Activated naive CD8-positive, alpha-beta T cell (primary cell): ENCODE results near the gene ADO.
A peak's percentile ranks its signal among the peaks of the same experiment; 100 is the strongest.
"Not testable (repeated sequence)": the region's sequence is repeated elsewhere in the genome, so short reads cannot be mapped to it uniquely, and the experiment has no call there.

ENCODE experiments used
- H3K27ac Mint-ChIP-seq: one replicate; pipeline ENCODE4 v1.8.0; 2021; ENCODE audit warnings: mixed read lengths
- H3K27me3 Mint-ChIP-seq: one replicate; pipeline ENCODE4 v1.8.0; 2021; ENCODE audit warnings: mixed read lengths
- H3K36me3 Mint-ChIP-seq: one replicate; pipeline ENCODE4 v1.8.0; 2021; ENCODE audit warnings: mixed read lengths
- H3K4me1 Mint-ChIP-seq: one replicate; pipeline ENCODE4 v1.8.0; 2021; ENCODE audit warnings: low read depth, mixed read lengths
- H3K4me3 Mint-ChIP-seq: one replicate; pipeline ENCODE4 v1.8.0; 2021; ENCODE audit warnings: mild to moderate bottlenecking, mixed read lengths
- H3K9me3 Mint-ChIP-seq: one replicate; pipeline ENCODE4 v1.8.0; 2021; ENCODE audit warnings: low read depth, mixed read lengths

The ADO gene

GRCh38 chr10:62779487-62780248 is 24.9 kb upstream of the ADO start:
- H3K27ac Mint-ChIP-seq, result peak overlapping the region; percentile 90
- H3K4me3 Mint-ChIP-seq, result peak overlapping the region; percentile 60
- H3K4me1 Mint-ChIP-seq, result peaks cover 43% of the 10 kb centered on the region
- no peaks in the 10 kb centered on the region for H3K36me3 Mint-ChIP-seq
- H3K9me3 Mint-ChIP-seq, result no peaks in the 10 kb centered on the region
- no peaks in the 10 kb centered on the region for H3K27me3 Mint-ChIP-seq

- H3K27me3 Mint-ChIP-seq, H3K27ac Mint-ChIP-seq, H3K4me3 Mint-ChIP-seq, H3K36me3 Mint-ChIP-seq, H3K9me3 Mint-ChIP-seq: not testable (repeated sequence)
- peaks cover 16% of the 10 kb centered on the region for H3K4me1 Mint-ChIP-seq
Measured at GRCh38 chr10:62784537-62784936, 20.0 kb upstream of the ADO start.

GRCh38 chr10:62788285-62788684 is 16.2 kb upstream of the ADO start:
- H3K27me3 Mint-ChIP-seq, H3K9me3 Mint-ChIP-seq, H3K4me3 Mint-ChIP-seq, H3K4me1 Mint-ChIP-seq, H3K27ac Mint-ChIP-seq, H3K36me3 Mint-ChIP-seq: not testable (repeated sequence)

GRCh38 chr10:62788861-62789467 is 15.6 kb upstream of the ADO start:
- Mint-ChIP-seq H3K4me3 (no peak overlapping the region), H3K4me1 (no peaks in the 10 kb centered on the region), H3K9me3 (peaks cover 6% of the 10 kb centered on the region), H3K27me3 (no peaks in the 10 kb centered on the region), H3K27ac (no peak overlapping the region), H3K36me3 (peaks cover 6% of the 10 kb centered on the region)

- H3K9me3 Mint-ChIP-seq, result peaks cover 3% of the 10 kb centered on the region
- no peak overlapping the region for H3K4me3 Mint-ChIP-seq
- H3K27me3 Mint-ChIP-seq, result peaks cover 2% of the 10 kb centered on the region
- H3K36me3 Mint-ChIP-seq, result peaks cover 3% of the 10 kb centered on the region
- H3K27ac Mint-ChIP-seq, result no peak overlapping the region
- H3K4me1 Mint-ChIP-seq, result no peaks in the 10 kb centered on the region
Measured at GRCh38 chr10:62790019-62790555, 14.4 kb upstream of the ADO start.

GRCh38 chr10:62790571-62790970 is 13.9 kb upstream of the ADO start:
- H3K4me3 Mint-ChIP-seq, result no peak overlapping the region
- no peaks in the 10 kb centered on the region for H3K4me1 Mint-ChIP-seq
- no peak overlapping the region for H3K27ac Mint-ChIP-seq
- H3K27me3 Mint-ChIP-seq, result peaks cover 2% of the 10 kb centered on the region
- no peaks in the 10 kb centered on the region for H3K9me3 Mint-ChIP-seq
- H3K36me3 Mint-ChIP-seq, result no peaks in the 10 kb centered on the region

GRCh38 chr10:62792261-62792660 is 12.3 kb upstream of the ADO start:
- H3K27me3 Mint-ChIP-seq, result peaks cover 2% of the 10 kb centered on the region
- no peak overlapping the region for H3K4me3 Mint-ChIP-seq
- H3K4me1 Mint-ChIP-seq, result no peaks in the 10 kb centered on the region
- no peaks in the 10 kb centered on the region for H3K9me3 Mint-ChIP-seq
- no peaks in the 10 kb centered on the region for H3K36me3 Mint-ChIP-seq
- no peak overlapping the region for H3K27ac Mint-ChIP-seq

GRCh38 chr10:62794306-62794705 is 10.2 kb upstream of the ADO start:
- Mint-ChIP-seq H3K36me3 (no peaks in the 10 kb centered on the region), H3K4me3 (no peak overlapping the region)

GRCh38 chr10:62795100-62795499 is 9.4 kb upstream of the ADO start:
- peaks cover 2% of the 10 kb centered on the region for H3K27me3 Mint-ChIP-seq
- no peaks in the 10 kb centered on the region for H3K4me1 Mint-ChIP-seq
- H3K9me3 Mint-ChIP-seq, result no peaks in the 10 kb centered on the region
- no peaks in the 10 kb centered on the region for H3K36me3 Mint-ChIP-seq
- no peak overlapping the region for H3K4me3 Mint-ChIP-seq
- H3K27ac Mint-ChIP-seq, result no peak overlapping the region

More at GRCh38 chr10:62794306-62794705, 10.2 kb upstream of the ADO start:
- H3K9me3 Mint-ChIP-seq, result no peaks in the 10 kb centered on the region
- H3K27ac Mint-ChIP-seq, result no peak overlapping the region
- H3K27me3 Mint-ChIP-seq, result peaks cover 2% of the 10 kb centered on the region
- no peaks in the 10 kb centered on the region for H3K4me1 Mint-ChIP-seq

- H3K9me3 Mint-ChIP-seq, result no peaks in the 10 kb centered on the region
- no peaks in the 10 kb centered on the region for H3K4me1 Mint-ChIP-seq
- H3K4me3 Mint-ChIP-seq, result no peak overlapping the region
- no peaks in the 10 kb centered on the region for H3K36me3 Mint-ChIP-seq
- no peak overlapping the region for H3K27ac Mint-ChIP-seq
- H3K27me3 Mint-ChIP-seq, result peaks cover 2% of the 10 kb centered on the region
Measured at GRCh38 chr10:62795762-62796161, 8.8 kb upstream of the ADO start.

GRCh38 chr10:62796896-62797295 is 7.6 kb upstream of the ADO start:
- Mint-ChIP-seq H3K9me3 (no peaks in the 10 kb centered on the region), H3K36me3 (no peaks in the 10 kb centered on the region), H3K4me3 (no peak overlapping the region), H3K4me1 (no peaks in the 10 kb centered on the region), H3K27ac (no peak overlapping the region), H3K27me3 (peaks cover 2% of the 10 kb centered on the region)

- Mint-ChIP-seq H3K27me3 (no peaks in the 10 kb centered on the region), H3K27ac (no peak overlapping the region), H3K4me3 (no peak overlapping the region), H3K36me3 (peaks cover 8% of the 10 kb centered on the region), H3K4me1 (peaks cover 19% of the 10 kb centered on the region), H3K9me3 (no peaks in the 10 kb centered on the region)
Measured at GRCh38 chr10:62801871-62802270, 2.6 kb upstream of the ADO start.

- Mint-ChIP-seq H3K27me3 (no peaks in the 10 kb centered on the region), H3K4me1 (peaks cover 39% of the 10 kb centered on the region), H3K9me3 (no peaks in the 10 kb centered on the region), H3K36me3 (peaks cover 17% of the 10 kb centered on the region), H3K27ac (peak overlapping the region; percentile 100), H3K4me3 (peak overlapping the region; percentile 97)
Measured at GRCh38 chr10:62803724-62804355, 680 bp upstream of the ADO start.

- Mint-ChIP-seq H3K27ac (peak overlapping the region; percentile 91), H3K36me3 (peaks cover 21% of the 10 kb centered on the region), H3K9me3 (no peaks in the 10 kb centered on the region), H3K4me3 (peak overlapping the region; percentile 87), H3K27me3 (no peaks in the 10 kb centered on the region), H3K4me1 (peaks cover 49% of the 10 kb centered on the region)
Measured at GRCh38 chr10:62805231-62806099, 945 bp downstream of the ADO start.
